Measurements from ENCODE around the gene LNX2.

LNX2 gene

GRCh38 chr13:27551562-27551961 lies 68.8 kb downstream of the LNX2 start:
- no peak for DNase-seq

GRCh38 chr13:27549406-27549981 lies 70.8 kb downstream of the LNX2 start:
- DNase-seq = no peak

- DNase-seq = no peak
Observed at GRCh38 chr13:27542220-27542619, 78.1 kb downstream of the LNX2 start.

GRCh38 chr13:27541386-27541785 lies 78.9 kb downstream of the LNX2 start:
- DNase-seq = no peak

- DNase-seq = no peak
Observed at GRCh38 chr13:27536361-27537101, 83.8 kb downstream of the LNX2 start.

- no peak for DNase-seq
Observed at GRCh38 chr13:27535546-27535945, 84.8 kb downstream of the LNX2 start.

- no peak for DNase-seq
Observed at GRCh38 chr13:27534981-27535380, 85.3 kb downstream of the LNX2 start.

- no peak for DNase-seq
Observed at GRCh38 chr13:27534108-27534980, 86.0 kb downstream of the LNX2 start.

GRCh38 chr13:27533155-27533643 lies 87.1 kb downstream of the LNX2 start:
- peak; percentile 75 to 90 for DNase-seq

- DNase-seq = no peak
Observed at GRCh38 chr13:27528908-27529307, 91.4 kb downstream of the LNX2 start.

- no peak for DNase-seq
Observed at GRCh38 chr13:27526516-27526915, 93.8 kb downstream of the LNX2 start.

- no peak for DNase-seq
Observed at GRCh38 chr13:27524981-27525975, 95.1 kb downstream of the LNX2 start.

- DNase-seq = no peak
Observed at GRCh38 chr13:27523346-27524073, 96.8 kb downstream of the LNX2 start.

- no peak for DNase-seq
Observed at GRCh38 chr13:27522847-27523246, 97.5 kb downstream of the LNX2 start.

GRCh38 chr13:27516103-27516502 lies 104.2 kb downstream of the LNX2 start:
- DNase-seq = no peak

GRCh38 chr13:27510082-27510481 lies 110.2 kb downstream of the LNX2 start:
- no peak for DNase-seq

- DNase-seq = no peak
Observed at GRCh38 chr13:27508802-27509201, 111.5 kb downstream of the LNX2 start.

GRCh38 chr13:27505792-27506191 lies 114.5 kb downstream of the LNX2 start:
- no peak for DNase-seq

- peak; percentile 84 to 91 for DNase-seq
Observed at GRCh38 chr13:27504868-27505194, 115.5 kb downstream of the LNX2 start.

- no peak for DNase-seq
Observed at GRCh38 chr13:27504128-27504867, 116.0 kb downstream of the LNX2 start.
